HG03139 (cell line): ENCODE results near the gene XRRA1.
"Not testable (repeated sequence)": the region's sequence is repeated elsewhere in the genome, so short reads cannot be mapped to it uniquely, and the experiment has no call there.

ENCODE experiments used
- ATAC-seq: cut with Tn5 transposase; IDR thresholded peaks from one replicate; pipeline ENCODE4 v1.9.1; 2021; ENCODE audit not compliant: unreplicated experiment

Gene XRRA1

GRCh38 chr11:74905326-74905725, 43.6 kb downstream of the XRRA1 start:
- no peak for ATAC-seq

- ATAC-seq: no peak
These were observed 46.5 kb downstream of the XRRA1 start for GRCh38 chr11:74902342-74902741.

GRCh38 chr11:74896311-74896710, 52.6 kb downstream of the XRRA1 start:
- no peak for ATAC-seq

GRCh38 chr11:74895340-74896116, 53.4 kb downstream of the XRRA1 start:
- ATAC-seq: no peak

GRCh38 chr11:74893015-74893414, 55.9 kb downstream of the XRRA1 start:
- not testable (repeated sequence) for ATAC-seq

- ATAC-seq: no peak
These were observed 71.8 kb downstream of the XRRA1 start for GRCh38 chr11:74877132-74877531.

- no peak for ATAC-seq
These were observed 77.9 kb downstream of the XRRA1 start for GRCh38 chr11:74871037-74871436.

GRCh38 chr11:74870485-74870884, 78.4 kb downstream of the XRRA1 start:
- ATAC-seq: no peak

GRCh38 chr11:74866557-74866956, 82.3 kb downstream of the XRRA1 start:
- no peak for ATAC-seq

- ATAC-seq: no peak
These were observed 85.5 kb downstream of the XRRA1 start for GRCh38 chr11:74863410-74863809.

- ATAC-seq: no peak
These were observed 88.1 kb downstream of the XRRA1 start for GRCh38 chr11:74860743-74861142.

GRCh38 chr11:74853223-74853622, 95.7 kb downstream of the XRRA1 start:
- ATAC-seq: no peak

- ATAC-seq: no peak
These were observed 99.1 kb downstream of the XRRA1 start for GRCh38 chr11:74849525-74850391.

GRCh38 chr11:74847895-74848294, 101.0 kb downstream of the XRRA1 start:
- no peak for ATAC-seq

- ATAC-seq: no peak
These were observed 101.5 kb downstream of the XRRA1 start for GRCh38 chr11:74847395-74847794.

GRCh38 chr11:74846770-74847169, 102.1 kb downstream of the XRRA1 start:
- no peak for ATAC-seq

- no peak for ATAC-seq
These were observed 102.8 kb downstream of the XRRA1 start for GRCh38 chr11:74845978-74846517.

GRCh38 chr11:74844865-74845264, 104.0 kb downstream of the XRRA1 start:
- no peak for ATAC-seq

GRCh38 chr11:74844072-74844471, 104.8 kb downstream of the XRRA1 start:
- no peak for ATAC-seq

- ATAC-seq: no peak
These were observed 105.9 kb downstream of the XRRA1 start for GRCh38 chr11:74842967-74843366.

GRCh38 chr11:74840486-74840885, 108.4 kb downstream of the XRRA1 start:
- no peak for ATAC-seq

GRCh38 chr11:74839971-74840370, 108.9 kb downstream of the XRRA1 start:
- no peak for ATAC-seq
